ENCODE data around the gene C10orf105. TPM values are rescaled to one million over a fixed set of nuclear protein-coding genes. Genes with fewer than 3 reads are reported as not detected.

Gene C10orf105
- total and polyA plus RNA-seq, 2 of the 13 experiments (the other 11 are each of a cell fraction or from before 2014, with no cell fraction given), result not detected

GRCh38 chr10:71687077-71687476 lies 32.5 kb downstream of the C10orf105 start (continued):
- TF ChIP-seq DRAP1 (CRISPR knock-in tag; IDR thresholded peaks at IDR 0.05) (no peak), ZNF441 (CRISPR knock-in tag; IDR thresholded peaks at IDR 0.05; ENCODE audit: borderline replicate concordance) (no peak), ZNF101 (CRISPR knock-in tag; IDR thresholded peaks at IDR 0.05; ENCODE audit: borderline replicate concordance, low read depth) (no peak), POLR2G (IDR thresholded peaks at IDR 0.05; ENCODE audit: low read depth, low read length) (no peak)

- 54% methylated on average over 11 of the region's 13 CpGs for WGBS (ENCODE audit: low lambda C conversion rate)
- Histone ChIP-seq H3K4me1 (ENCODE audit: insufficient read depth, low read length) (no peaks in the 10 kb centered on the region), H3K27ac (ENCODE audit: extremely low read length, insufficient read depth, low read length) (no peak overlapping the region), H3K27me3 (ENCODE audit: control insufficient read depth in 1 of 2, insufficient read depth in 2 of 2, low read length in 2 of 2) (peaks cover 2 to 7% of the 10 kb centered on the region in 2 experiments; a peak in 3 of 5 replicates), H3K4me2 (ENCODE audit: low read depth, low read length) (no peak overlapping the region), H3K79me2 (ENCODE audit: insufficient read depth, low read length) (no peaks in the 10 kb centered on the region), H4K20me1 (ENCODE audit: insufficient read depth, low read length) (no peaks in the 10 kb centered on the region), H3K9ac (ENCODE audit: insufficient read depth, low read depth, low read length) (no peak overlapping the region), H3K9me3 (ENCODE audit: low read length) (no peaks in the 10 kb centered on the region), H3K4me3 (replicated peaks in 1 of 3; ENCODE audit: insufficient read depth in 1 of 3, low read depth in 2 of 3, low read length in 3 of 3) (no peak overlapping the region), H2AFZ (ENCODE audit: low read length) (no peak overlapping the region), H3K36me3 (replicated peaks in 1 of 2; ENCODE audit: control insufficient read depth in 1 of 2, insufficient read depth in 2 of 2, low read length in 2 of 2) (no peaks in the 10 kb centered on the region)
- ChIA-PET CTCF (ENCODE audit: low intra/inter-chr PET ratio, low total read pairs) (no interaction called here), POLR2A (no interaction called here)
- in situ Hi-C loops (cut with HindIII; ENCODE audit: extremely low pct_ligation_motif_present, low pct_unique_long_range_greater_than_20kb) (no loop called here), intact Hi-C loops (cut with micrococcal nuclease; ENCODE audit: unreplicated experiment) (no loop called here)
- no peak for FAIRE-seq
- no TSS peak for BruUV-seq (replicated peaks)
- DNase-seq (ENCODE audit: low spot score), result no peak
- ATAC-seq, result no peak
- TF ChIP-seq ZBTB8A (CRISPR knock-in tag; IDR thresholded peaks at IDR 0.05; ENCODE audit: borderline replicate concordance, low read depth), result no peak
- TF ChIP-seq SETDB1 (CRISPR knock-in tag; IDR thresholded peaks at IDR 0.05; ENCODE audit: borderline replicate concordance), result no peak
- no peak for TF ChIP-seq ARID2 (CRISPR knock-in tag; IDR thresholded peaks at IDR 0.05; ENCODE audit: borderline replicate concordance)
- TF ChIP-seq RARA (CRISPR knock-in tag; IDR thresholded peaks at IDR 0.05), result no peak
- no peak for TF ChIP-seq ZNF414 (CRISPR knock-in tag; IDR thresholded peaks at IDR 0.05)
- no peak for TF ChIP-seq ZNF251 (CRISPR knock-in tag; IDR thresholded peaks at IDR 0.05)
- no peak for TF ChIP-seq NONO (IDR thresholded peaks at IDR 0.05)
- no peak for TF ChIP-seq NONO (CRISPR knock-in tag; conservative IDR thresholded peaks at IDR 0.05)
- TF ChIP-seq FOXC1 (CRISPR knock-in tag; IDR thresholded peaks at IDR 0.05; ENCODE audit: borderline replicate concordance), result no peak
- no peak for TF ChIP-seq ZNF660 (CRISPR knock-in tag; IDR thresholded peaks at IDR 0.05; ENCODE audit: borderline replicate concordance, low read depth)
- TF ChIP-seq PBX2 (CRISPR knock-in tag; IDR thresholded peaks at IDR 0.05), result no peak
- TF ChIP-seq HDAC1 (CRISPR knock-in tag; IDR thresholded peaks at IDR 0.05), result no peak
- no peak for TF ChIP-seq U2AF2 (IDR thresholded peaks at IDR 0.05; ENCODE audit: low read depth, low read length)
- TF ChIP-seq ZNF639 (CRISPR knock-in tag; conservative IDR thresholded peaks at IDR 0.05), result no peak
Measured at GRCh38 chr10:71685554-71686232, 33.9 kb downstream of the C10orf105 start.
